Cardiac muscle cell (in vitro differentiated cells and primary cell): ENCODE data around the gene EXOC3. TPM values are rescaled to one million over a fixed set of nuclear protein-coding genes. Genes with fewer than 3 reads are reported as not detected.

Experiments
- DNase-seq, 2 donors: peaks; one replicate each; pipeline versions ENCODE4 v3.0.0 to v3.0.0-alpha.2; 2010 to 2017; ENCODE audit warnings: low read depth in 1 of 2, low spot score in 1 of 2
- H3K27ac ChIP-seq: fragments of 200-600 bp; sonication (generic); 2 replicates; pipeline ENCODE4 v1.5.1; 2016
- H3K27me3 ChIP-seq: fragments of 200-600 bp; sonication (generic); 2 replicates; pipeline ENCODE4 v1.6.0; 2016; ENCODE audit warnings: control low read depth
- H3K36me3 ChIP-seq: fragments of 200-600 bp; sonication (generic); 2 replicates; pipeline ENCODE4 v1.5.1; 2016; ENCODE audit warnings: control low read depth
- H3K4me1 ChIP-seq: fragments of 200-600 bp; sonication (generic); 2 replicates; pipeline ENCODE4 v1.8.1; 2017; ENCODE audit warnings: low read depth, mild to moderate bottlenecking, mixed run types
- H3K4me3 ChIP-seq: fragments of 200-600 bp; sonication (generic); 2 replicates; pipeline ENCODE4 v1.5.1; 2016; ENCODE audit warnings: mild to moderate bottlenecking
- H3K9me3 ChIP-seq: fragments of 200-600 bp; sonication (generic); 2 replicates; pipeline ENCODE4 v1.5.1; 2017; ENCODE audit warnings: low read depth, mild to moderate bottlenecking, control low read depth
- polyA plus RNA-seq: library from polyadenylated mRNA; unstranded; fragments of >200 nt; fragmentation: Nextera tagmentation; extraction: Ambion mirVana; gene quantifications from 2 replicates; pipeline ENCODE4 v1.2.1, GENCODE V29; 2016
- total RNA-seq: library from RNA; depleted of rRNA; stranded (reverse); fragments of >200 nt; gene quantifications from 2 replicates; pipeline ENCODE4 v1.2.3, GENCODE V29; 2016
- TF ChIP-seq, protein P1 (sequence below): IDR thresholded peaks from 2 replicates; pipeline ENCODE4 v1.5.1; 2012; ENCODE audit warnings: low read depth, mild to moderate bottlenecking, low read length

The EXOC3 gene
- total and polyA plus RNA-seq, 2 experiments from 2014 or later, result 34.8 to 56.4 TPM

- no peak for DNase-seq
- Histone ChIP-seq H3K4me1 (no peaks in the 10 kb centered on the region), H3K9me3 (no peaks in the 10 kb centered on the region), H3K27ac (no peak overlapping the region), H3K36me3 (no peaks in the 10 kb centered on the region), H3K27me3 (peaks cover 11% of the 10 kb centered on the region), H3K4me3 (no peak overlapping the region)
- TF ChIP-seq, protein P1, sequence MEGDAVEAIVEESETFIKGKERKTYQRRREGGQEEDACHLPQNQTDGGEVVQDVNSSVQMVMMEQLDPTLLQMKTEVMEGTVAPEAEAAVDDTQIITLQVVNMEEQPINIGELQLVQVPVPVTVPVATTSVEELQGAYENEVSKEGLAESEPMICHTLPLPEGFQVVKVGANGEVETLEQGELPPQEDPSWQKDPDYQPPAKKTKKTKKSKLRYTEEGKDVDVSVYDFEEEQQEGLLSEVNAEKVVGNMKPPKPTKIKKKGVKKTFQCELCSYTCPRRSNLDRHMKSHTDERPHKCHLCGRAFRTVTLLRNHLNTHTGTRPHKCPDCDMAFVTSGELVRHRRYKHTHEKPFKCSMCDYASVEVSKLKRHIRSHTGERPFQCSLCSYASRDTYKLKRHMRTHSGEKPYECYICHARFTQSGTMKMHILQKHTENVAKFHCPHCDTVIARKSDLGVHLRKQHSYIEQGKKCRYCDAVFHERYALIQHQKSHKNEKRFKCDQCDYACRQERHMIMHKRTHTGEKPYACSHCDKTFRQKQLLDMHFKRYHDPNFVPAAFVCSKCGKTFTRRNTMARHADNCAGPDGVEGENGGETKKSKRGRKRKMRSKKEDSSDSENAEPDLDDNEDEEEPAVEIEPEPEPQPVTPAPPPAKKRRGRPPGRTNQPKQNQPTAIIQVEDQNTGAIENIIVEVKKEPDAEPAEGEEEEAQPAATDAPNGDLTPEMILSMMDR, result no peak
Observed at GRCh38 chr5:510521-510920, 67.5 kb downstream of the EXOC3 start.

DNA sequence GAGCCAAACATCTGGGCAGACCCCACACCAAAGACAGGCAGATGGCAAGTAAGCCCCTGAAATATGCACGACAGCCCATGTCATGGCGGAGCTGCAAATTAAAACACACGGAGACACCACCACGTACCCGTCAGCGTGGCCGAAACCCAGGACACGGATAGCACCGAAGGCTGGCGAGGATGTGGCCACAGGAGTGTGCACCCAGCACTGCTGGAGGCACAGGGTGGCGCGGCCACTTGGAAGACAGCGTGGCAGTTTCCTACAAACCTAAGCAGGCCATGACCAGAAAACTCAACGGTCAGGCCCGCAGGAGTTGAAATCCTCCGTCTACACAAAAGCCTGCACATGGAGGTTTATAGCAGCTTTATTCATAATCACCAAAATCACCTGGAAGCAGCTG is 68.5 kb downstream of the EXOC3 start:
- no peak for DNase-seq
- Histone ChIP-seq H3K4me1 (no peaks in the 10 kb centered on the region), H3K36me3 (no peaks in the 10 kb centered on the region), H3K4me3 (no peak overlapping the region), H3K27me3 (peaks cover 11% of the 10 kb centered on the region), H3K27ac (no peak overlapping the region), H3K9me3 (no peaks in the 10 kb centered on the region)
- TF ChIP-seq, protein P1, result no peak

GRCh38 chr5:513216-514100 is 70.5 kb downstream of the EXOC3 start:
- H3K4me3 ChIP-seq, result no peak overlapping the region
- peaks cover 14% of the 10 kb centered on the region for H3K27me3 ChIP-seq
- no peak for DNase-seq
- H3K27ac ChIP-seq, result no peak overlapping the region
- no peaks in the 10 kb centered on the region for H3K9me3 ChIP-seq
- TF ChIP-seq, protein P1, result no peak
- H3K36me3 ChIP-seq, result no peaks in the 10 kb centered on the region
- H3K4me1 ChIP-seq, result no peaks in the 10 kb centered on the region

DNA sequence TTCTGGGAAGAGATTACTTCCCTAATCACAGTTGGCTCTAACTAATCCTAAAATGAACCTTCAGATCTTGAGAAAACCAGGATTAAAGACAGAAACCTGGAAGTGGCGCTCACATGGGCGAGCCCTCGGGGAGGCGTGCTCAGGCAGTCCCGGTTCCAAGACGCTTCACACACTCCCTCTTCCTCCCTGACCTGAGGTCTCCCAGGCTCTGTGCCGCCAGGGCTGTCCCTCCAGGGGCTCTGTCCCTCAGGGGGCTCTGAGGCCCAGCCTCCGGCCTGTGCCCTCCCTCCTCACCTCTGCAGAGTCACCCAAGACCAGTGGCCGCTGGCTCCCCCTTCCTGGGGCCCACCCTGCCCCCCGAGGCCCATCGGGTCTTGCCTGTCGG is 71.1 kb downstream of the EXOC3 start:
- TF ChIP-seq, protein P1, result no peak

GRCh38 chr5:514673-515072 is 71.7 kb downstream of the EXOC3 start:
- Histone ChIP-seq H3K4me1 (no peaks in the 10 kb centered on the region), H3K27ac (no peak overlapping the region), H3K36me3 (no peaks in the 10 kb centered on the region), H3K4me3 (no peak overlapping the region), H3K9me3 (no peaks in the 10 kb centered on the region), H3K27me3 (peaks cover 23% of the 10 kb centered on the region)
- TF ChIP-seq, protein P1, result no peak
- no peak for DNase-seq

More for the DNA sequence above, 71.1 kb downstream of the EXOC3 start:
- H3K4me3 ChIP-seq, result no peak overlapping the region
- no peak overlapping the region for H3K27ac ChIP-seq
- no peak for DNase-seq
- H3K36me3 ChIP-seq, result no peaks in the 10 kb centered on the region
- peaks cover 20% of the 10 kb centered on the region for H3K27me3 ChIP-seq
- no peaks in the 10 kb centered on the region for H3K4me1 ChIP-seq
- H3K9me3 ChIP-seq, result no peaks in the 10 kb centered on the region
